Mesothelial cell of epicardium (in vitro differentiated cells): ENCODE data around the gene TMEM181. TPM values are rescaled to one million over a fixed set of nuclear protein-coding genes. Genes with fewer than 3 reads are reported as not detected.
"Not testable (repeated sequence)": the region's sequence is repeated elsewhere in the genome, so short reads cannot be mapped to it uniquely, and the experiment has no call there.

Experiments
- DNase-seq, 2 experiments: peaks; one replicate each; pipeline ENCODE4 v3.0.0; 2021; ENCODE audit warnings: low spot score in 2 of 2; ENCODE audit not compliant: unreplicated experiment in 2 of 2
- H3K27ac Mint-ChIP-seq: 2 replicates; pipeline ENCODE4 v1.8.0; 2021; ENCODE audit warnings: mixed read lengths
- H3K27me3 Mint-ChIP-seq: 2 replicates; pipeline ENCODE4 v1.8.0; 2021; ENCODE audit warnings: low read depth, mixed read lengths
- H3K36me3 Mint-ChIP-seq: 2 replicates; pipeline ENCODE4 v1.8.0; 2021; ENCODE audit warnings: mixed read lengths
- H3K4me1 Mint-ChIP-seq: 2 replicates; pipeline ENCODE4 v1.8.0; 2021; ENCODE audit warnings: mixed read lengths
- H3K4me3 Mint-ChIP-seq: 2 replicates; pipeline ENCODE4 v1.8.0; 2021; ENCODE audit warnings: mild to moderate bottlenecking, moderate library complexity, mixed read lengths
- H3K9me3 Mint-ChIP-seq: 2 replicates; pipeline ENCODE4 v1.8.0; 2021; ENCODE audit warnings: mixed read lengths
- total RNA-seq: library from RNA; stranded (reverse); gene quantifications from 3 replicates; pipeline ENCODE4 v1.2.1, GENCODE V29; 2021
- TF ChIP-seq, protein P1 (sequence below): fragments of 200-600 bp; sonication (generic); IDR thresholded peaks from one replicate; pipeline ENCODE4 v1.5.0; 2021; ENCODE audit warnings: antibody characterized with exemption; ENCODE audit not compliant: unreplicated experiment

Gene TMEM181
- total RNA-seq, 1 donor from 2014 or later: 23.8 TPM

DNA sequence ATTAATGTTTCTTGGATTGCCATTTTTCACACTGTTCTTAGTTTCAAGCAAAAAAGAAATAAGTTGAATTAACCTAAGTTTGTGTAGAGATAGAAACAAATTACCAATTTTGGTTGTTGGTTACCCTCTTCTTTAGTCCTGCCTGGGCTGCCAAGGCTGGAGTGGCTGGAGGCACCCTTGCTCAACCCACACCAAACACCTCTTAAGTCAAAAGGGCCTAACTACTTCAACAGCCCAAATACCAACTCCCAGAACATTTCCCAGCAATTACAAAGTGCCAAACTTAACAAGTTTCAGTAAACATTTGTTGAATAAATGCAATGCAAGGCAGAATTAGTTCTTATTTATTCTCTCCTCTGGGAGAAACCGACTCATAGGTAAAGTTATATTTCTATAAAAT is 38.1 kb upstream of the TMEM181 start:
- H3K4me1 Mint-ChIP-seq: peaks cover 8% of the 10 kb centered on the region
- no peak overlapping the region for H3K4me3 Mint-ChIP-seq
- TF ChIP-seq, protein P1, sequence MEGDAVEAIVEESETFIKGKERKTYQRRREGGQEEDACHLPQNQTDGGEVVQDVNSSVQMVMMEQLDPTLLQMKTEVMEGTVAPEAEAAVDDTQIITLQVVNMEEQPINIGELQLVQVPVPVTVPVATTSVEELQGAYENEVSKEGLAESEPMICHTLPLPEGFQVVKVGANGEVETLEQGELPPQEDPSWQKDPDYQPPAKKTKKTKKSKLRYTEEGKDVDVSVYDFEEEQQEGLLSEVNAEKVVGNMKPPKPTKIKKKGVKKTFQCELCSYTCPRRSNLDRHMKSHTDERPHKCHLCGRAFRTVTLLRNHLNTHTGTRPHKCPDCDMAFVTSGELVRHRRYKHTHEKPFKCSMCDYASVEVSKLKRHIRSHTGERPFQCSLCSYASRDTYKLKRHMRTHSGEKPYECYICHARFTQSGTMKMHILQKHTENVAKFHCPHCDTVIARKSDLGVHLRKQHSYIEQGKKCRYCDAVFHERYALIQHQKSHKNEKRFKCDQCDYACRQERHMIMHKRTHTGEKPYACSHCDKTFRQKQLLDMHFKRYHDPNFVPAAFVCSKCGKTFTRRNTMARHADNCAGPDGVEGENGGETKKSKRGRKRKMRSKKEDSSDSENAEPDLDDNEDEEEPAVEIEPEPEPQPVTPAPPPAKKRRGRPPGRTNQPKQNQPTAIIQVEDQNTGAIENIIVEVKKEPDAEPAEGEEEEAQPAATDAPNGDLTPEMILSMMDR: no peak
- H3K9me3 Mint-ChIP-seq: peaks cover 28% of the 10 kb centered on the region
- H3K27ac Mint-ChIP-seq: no peak overlapping the region
- H3K36me3 Mint-ChIP-seq: peaks cover 2% of the 10 kb centered on the region
- peaks cover 11% of the 10 kb centered on the region for H3K27me3 Mint-ChIP-seq
- DNase-seq: no peak

DNA sequence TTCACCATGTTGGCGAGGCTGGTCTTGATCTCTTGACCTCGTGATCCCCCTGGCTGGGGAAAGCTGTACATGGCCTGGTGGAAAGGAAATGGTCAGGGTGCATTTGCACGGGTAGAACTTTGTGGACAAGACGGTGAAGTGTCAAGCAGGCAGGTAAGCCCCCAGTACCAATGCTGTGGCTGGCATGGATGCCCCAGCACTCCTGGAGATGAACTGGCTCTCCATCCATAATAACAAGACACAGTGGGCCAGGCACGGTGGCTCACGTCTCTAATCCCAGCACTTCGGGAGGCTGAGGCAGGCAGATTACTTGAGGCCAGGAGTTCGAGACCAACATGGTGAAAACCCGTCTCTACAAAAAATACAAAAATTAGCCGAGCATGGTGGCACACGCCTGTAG is 37.3 kb upstream of the TMEM181 start:
- H3K27ac Mint-ChIP-seq: no peak overlapping the region
- H3K4me3 Mint-ChIP-seq: no peak overlapping the region
- DNase-seq: no peak
- peaks cover 10% of the 10 kb centered on the region for H3K27me3 Mint-ChIP-seq
- peaks cover 8% of the 10 kb centered on the region for H3K4me1 Mint-ChIP-seq
- TF ChIP-seq, protein P1: no peak
- H3K9me3 Mint-ChIP-seq: peaks cover 35% of the 10 kb centered on the region
- H3K36me3 Mint-ChIP-seq: peaks cover 2% of the 10 kb centered on the region

DNA sequence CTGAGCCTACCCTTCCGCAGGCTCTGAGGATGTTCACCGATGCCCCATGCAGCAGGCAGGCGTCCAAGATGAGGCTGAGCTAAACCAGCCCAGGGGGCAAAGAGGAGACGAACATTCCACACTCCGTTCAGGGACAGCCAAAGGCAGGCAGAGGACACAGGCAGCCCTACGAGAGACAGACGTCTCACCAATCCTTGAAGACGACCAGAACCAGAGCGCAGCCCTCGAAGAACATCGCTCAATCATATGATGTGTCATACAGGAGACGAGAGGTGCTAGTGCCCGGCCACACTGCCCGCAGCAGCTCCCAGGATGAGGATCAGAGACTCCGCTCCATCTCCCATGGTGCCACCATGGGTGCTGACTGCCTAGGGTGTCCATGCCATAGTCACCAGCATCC is 35.6 kb upstream of the TMEM181 start:
- Mint-ChIP-seq H3K9me3 (peaks cover 44% of the 10 kb centered on the region), H3K4me1 (no peaks in the 10 kb centered on the region), H3K27me3 (peaks cover 7% of the 10 kb centered on the region), H3K36me3 (peaks cover 2% of the 10 kb centered on the region), H3K4me3 (no peak overlapping the region), H3K27ac (no peak overlapping the region)
- TF ChIP-seq, protein P1: no peak
- no peak for DNase-seq

DNA sequence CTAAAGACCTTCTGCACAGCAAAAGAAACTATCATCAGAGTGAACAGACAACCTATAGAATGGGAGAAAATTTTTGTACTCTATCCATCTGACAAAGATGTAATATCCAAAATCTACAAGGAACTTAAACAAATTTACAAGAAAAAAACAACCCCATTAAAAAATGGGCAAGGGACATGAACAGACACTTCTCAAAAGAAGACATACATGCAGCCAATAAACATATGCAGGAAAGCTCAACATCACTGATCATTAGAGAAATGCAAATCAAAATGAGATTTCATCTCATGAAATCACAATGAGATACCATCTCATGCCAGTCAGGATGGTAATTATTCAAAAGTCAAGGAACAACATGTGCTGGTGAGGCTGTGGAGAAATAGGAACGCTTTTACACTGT is 32.0 kb upstream of the TMEM181 start:
- not testable (repeated sequence) for DNase-seq, H3K27ac Mint-ChIP-seq, H3K36me3 Mint-ChIP-seq, H3K4me3 Mint-ChIP-seq, H3K4me1 Mint-ChIP-seq
- peaks cover 50% of the 10 kb centered on the region for H3K9me3 Mint-ChIP-seq
- H3K27me3 Mint-ChIP-seq: peaks cover 16% of the 10 kb centered on the region

DNA sequence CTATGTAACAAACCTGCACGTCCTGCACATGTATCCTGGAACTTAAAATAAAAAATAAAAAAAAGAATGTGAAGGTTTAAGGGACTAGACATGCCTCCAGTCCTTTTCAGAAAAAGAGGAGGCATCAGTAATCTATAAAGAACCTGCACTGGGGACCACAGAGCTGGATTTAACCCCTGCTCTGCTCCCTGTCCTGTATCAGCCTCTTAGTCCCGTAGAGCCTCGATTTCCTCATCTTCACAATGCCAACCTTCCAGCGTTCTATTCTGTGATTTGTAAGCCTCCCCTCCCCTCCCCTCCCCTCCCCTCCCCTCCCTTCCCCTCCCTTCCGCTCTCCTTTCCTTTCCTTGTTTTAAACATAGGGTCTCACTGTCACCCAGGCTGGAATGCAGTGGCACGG is 31.1 kb upstream of the TMEM181 start:
- DNase-seq: no peak
- H3K36me3 Mint-ChIP-seq: peaks cover under 1% of the 10 kb centered on the region
- peaks cover 48% of the 10 kb centered on the region for H3K9me3 Mint-ChIP-seq
- TF ChIP-seq, protein P1: no peak
- peaks cover 23% of the 10 kb centered on the region for H3K27me3 Mint-ChIP-seq
- H3K27ac Mint-ChIP-seq: no peak overlapping the region
- H3K4me3 Mint-ChIP-seq: no peak overlapping the region
- H3K4me1 Mint-ChIP-seq: no peaks in the 10 kb centered on the region

DNA sequence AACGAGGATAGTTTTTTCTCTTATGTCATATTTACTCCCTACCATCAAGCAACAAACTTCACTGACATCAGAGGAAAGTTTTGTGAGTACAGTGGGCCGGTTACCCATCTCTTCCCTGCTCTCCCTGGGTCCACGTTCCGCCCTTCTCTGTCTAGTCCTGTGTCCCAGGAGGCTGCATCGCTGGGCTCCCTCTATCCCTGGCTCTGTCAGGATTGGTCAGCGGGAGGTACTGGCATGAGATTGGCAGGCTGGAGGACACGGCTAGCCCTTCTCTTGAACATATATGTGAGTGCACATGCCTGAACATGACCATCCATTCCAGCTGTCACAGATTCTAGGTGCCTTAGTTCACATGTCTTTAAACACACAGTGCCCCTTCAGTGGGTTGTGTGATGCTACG is 30.3 kb upstream of the TMEM181 start:
- no peak overlapping the region for H3K4me3 Mint-ChIP-seq
- H3K4me1 Mint-ChIP-seq: no peaks in the 10 kb centered on the region
- no peaks in the 10 kb centered on the region for H3K36me3 Mint-ChIP-seq
- no peak overlapping the region for H3K27ac Mint-ChIP-seq
- TF ChIP-seq, protein P1: no peak
- DNase-seq: no peak
- peaks cover 26% of the 10 kb centered on the region for H3K27me3 Mint-ChIP-seq
- peaks cover 39% of the 10 kb centered on the region for H3K9me3 Mint-ChIP-seq
